ENCODE results near the gene CXCR5.

CXCR5 gene

DNA sequence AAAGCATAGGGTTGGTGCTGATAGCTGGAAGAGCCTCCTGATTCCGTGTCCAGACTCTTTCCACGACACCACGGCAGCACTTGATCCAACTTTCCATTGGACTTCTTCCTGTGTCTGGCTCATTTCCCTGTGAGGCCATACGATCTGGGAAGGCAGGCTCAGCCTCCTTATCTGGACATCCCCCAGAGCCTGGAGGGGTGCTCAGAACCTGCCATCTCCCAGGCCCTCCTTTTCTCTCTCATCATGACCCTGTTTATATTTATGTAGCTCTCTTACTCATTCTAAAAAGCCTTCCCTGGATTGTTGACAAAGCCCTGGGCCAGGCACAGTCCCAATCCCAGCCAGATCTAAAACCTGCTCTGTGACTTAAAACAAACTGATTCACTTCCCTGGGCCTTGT, 49.8 kb downstream of the CXCR5 start:
- Histone ChIP-seq H3K79me1 (replicated peaks; ENCODE audit: low read length, poor library complexity, severe bottlenecking) (peaks cover 4% of the 10 kb centered on the region), H3K23ac (ENCODE audit: low read length in 2 of 2) (no peak overlapping the region), H2BK120ac (ENCODE audit: low read depth, low read length) (no peak overlapping the region), H3K4me2 (ENCODE audit: low read length, poor library complexity, severe bottlenecking) (no peak overlapping the region), H4K8ac (ENCODE audit: low read length) (peak overlapping the region; percentile 51), H3K18ac (ENCODE audit: low read depth in 1 of 2, low read length in 2 of 2) (no peak overlapping the region), H3K4me1 (ENCODE audit: control insufficient read depth, insufficient read depth, low read depth, low read length) (peaks cover 12% of the 10 kb centered on the region), H3K4ac (ENCODE audit: low read depth in 1 of 2, low read length in 2 of 2) (no peak overlapping the region), H2AFZ (ENCODE audit: low read depth, low read length) (no peak overlapping the region), H2BK5ac (ENCODE audit: low read depth, low read length, poor library complexity, severe bottlenecking) (no peak overlapping the region), H3K27ac (ENCODE audit: low read length, poor library complexity, severe bottlenecking) (no peak overlapping the region), H3K14ac (ENCODE audit: low read length in 2 of 2) (no peak overlapping the region), H3K36me3 (ENCODE audit: control insufficient read depth in 1 of 2, insufficient read depth in 2 of 2, low read depth in 1 of 2, low read length in 2 of 2) (no peaks in the 10 kb centered on the region), H3K9ac (ENCODE audit: low read length) (no peak overlapping the region), H3K27me3 (ENCODE audit: control insufficient read depth in 1 of 2, insufficient read depth in 1 of 2, low read length in 2 of 2) (peaks cover 5 to 19% of the 10 kb centered on the region in 2 experiments), H2BK12ac (ENCODE audit: low read length in 2 of 2) (no peak overlapping the region), H3K9me3 (ENCODE audit: control insufficient read depth, low read length) (no peaks in the 10 kb centered on the region), H2BK15ac (ENCODE audit: low read depth, poor library complexity, severe bottlenecking) (no peak overlapping the region), H2AK5ac (ENCODE audit: low read length, severe bottlenecking) (no peak overlapping the region), H4K91ac (ENCODE audit: low read length) (no peak overlapping the region), H3K4me3 (ENCODE audit: insufficient read depth in 1 of 2, low read depth in 1 of 2, low read length in 2 of 2) (no peak overlapping the region)
- peak; percentile 13 for DNase-seq
- WGBS = 40% methylated on average over 4 of the region's 4 CpGs

DNA sequence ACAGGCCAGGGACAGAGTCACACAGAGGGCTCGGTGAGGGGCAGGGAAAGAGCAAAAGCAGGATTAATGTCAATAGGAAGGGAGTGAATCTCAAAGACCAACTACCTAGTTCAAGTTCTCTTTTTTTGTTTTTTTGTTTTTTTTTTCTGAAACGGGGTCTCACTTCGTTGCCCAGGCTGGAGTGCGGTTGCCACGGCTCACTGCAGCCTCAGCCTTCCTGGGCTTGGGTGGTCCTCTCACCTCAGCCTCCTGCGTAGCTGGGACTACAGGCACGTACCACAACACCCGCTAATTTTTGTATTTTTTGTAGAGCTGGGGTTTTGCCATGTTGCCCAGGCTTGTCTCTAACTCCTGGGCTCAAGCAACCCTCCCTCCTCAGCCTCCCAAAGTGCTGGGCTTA, 51.7 kb downstream of the CXCR5 start:
- H3K4ac ChIP-seq (ENCODE audit: low read depth in 1 of 2, low read length in 2 of 2) = no peak overlapping the region
- no peak overlapping the region for H2BK5ac ChIP-seq (ENCODE audit: low read depth, low read length, poor library complexity, severe bottlenecking)
- WGBS = 95% methylated on average over 8 of the region's 8 CpGs
- no peak overlapping the region for H2BK120ac ChIP-seq (ENCODE audit: low read depth, low read length)
- no peak overlapping the region for H4K91ac ChIP-seq (ENCODE audit: low read length)
- peaks cover 15% of the 10 kb centered on the region for H3K4me1 ChIP-seq (ENCODE audit: control insufficient read depth, insufficient read depth, low read depth, low read length)
- no peak overlapping the region for H3K14ac ChIP-seq (ENCODE audit: low read length in 2 of 2)
- peaks cover 5 to 34% of the 10 kb centered on the region in 2 experiments for H3K27me3 ChIP-seq (ENCODE audit: control insufficient read depth in 1 of 2, insufficient read depth in 1 of 2, low read length in 2 of 2)
- H3K4me3 ChIP-seq (ENCODE audit: insufficient read depth in 1 of 2, low read depth in 1 of 2, low read length in 2 of 2) = no peak overlapping the region
- no peak overlapping the region for H3K23ac ChIP-seq (ENCODE audit: low read length in 2 of 2)
- DNase-seq = no peak
- peaks cover 2% of the 10 kb centered on the region for H3K79me1 ChIP-seq (replicated peaks; ENCODE audit: low read length, poor library complexity, severe bottlenecking)
- no peak overlapping the region for H2AK5ac ChIP-seq (ENCODE audit: low read length, severe bottlenecking)
- no peaks in the 10 kb centered on the region for H3K36me3 ChIP-seq (ENCODE audit: control insufficient read depth in 1 of 2, insufficient read depth in 2 of 2, low read depth in 1 of 2, low read length in 2 of 2)
- no peak overlapping the region for H2BK15ac ChIP-seq (ENCODE audit: low read depth, poor library complexity, severe bottlenecking)
- H2AFZ ChIP-seq (ENCODE audit: low read depth, low read length) = no peak overlapping the region
- H3K9me3 ChIP-seq (ENCODE audit: control insufficient read depth, low read length) = no peaks in the 10 kb centered on the region
- no peak overlapping the region for H4K8ac ChIP-seq (ENCODE audit: low read length)
- H3K4me2 ChIP-seq (ENCODE audit: low read length, poor library complexity, severe bottlenecking) = no peak overlapping the region
- no peak overlapping the region for H2BK12ac ChIP-seq (ENCODE audit: low read length in 2 of 2)
- H3K18ac ChIP-seq (ENCODE audit: low read depth in 1 of 2, low read length in 2 of 2) = no peak overlapping the region
- no peak overlapping the region for H3K27ac ChIP-seq (ENCODE audit: low read length, poor library complexity, severe bottlenecking)
- H3K9ac ChIP-seq (ENCODE audit: low read length) = no peak overlapping the region

DNA sequence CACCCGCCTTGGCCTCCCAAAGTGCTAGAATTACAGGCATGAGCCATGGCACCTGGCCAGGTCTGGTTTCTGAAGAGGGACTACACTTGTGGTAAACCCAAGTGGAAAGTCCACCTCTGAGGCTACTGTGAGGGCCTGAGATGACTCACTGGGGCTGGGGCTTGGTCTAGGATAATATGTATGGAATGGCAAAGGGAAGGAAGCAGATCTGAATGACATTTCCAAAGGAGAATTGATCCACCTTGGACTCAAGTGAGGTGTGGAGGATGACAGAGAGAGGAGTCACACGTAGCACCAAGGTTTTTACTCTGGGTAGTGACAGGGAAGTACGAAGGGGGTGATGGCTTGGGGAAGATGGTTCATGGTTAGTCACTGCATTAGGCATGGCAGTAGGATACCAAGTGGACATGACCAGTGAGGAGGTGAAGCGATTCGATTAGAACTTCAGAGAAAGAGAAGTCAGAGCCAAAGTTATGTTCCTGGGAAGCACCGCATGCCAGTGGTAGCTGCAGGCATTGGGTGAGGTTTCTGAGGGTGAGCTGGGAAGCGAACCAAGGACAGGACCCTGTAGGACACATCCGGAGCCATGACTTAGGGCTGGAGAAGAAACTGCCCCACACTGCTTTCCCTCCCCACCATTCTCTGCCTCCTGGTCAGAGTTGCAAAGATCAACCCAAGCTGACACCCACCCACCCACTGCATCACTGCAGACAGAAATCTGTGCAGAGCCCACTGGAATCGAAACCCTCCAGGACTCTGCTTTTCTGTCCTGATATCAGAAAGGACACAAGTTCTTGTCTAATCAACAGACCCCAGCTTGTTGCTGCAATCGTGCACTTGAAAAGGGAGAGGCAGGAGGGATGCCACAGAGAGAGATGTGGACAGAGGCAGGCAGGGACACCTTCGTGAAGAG, 55.1 kb downstream of the CXCR5 start:
- Histone ChIP-seq H2BK5ac (ENCODE audit: low read depth, low read length, poor library complexity, severe bottlenecking) (no peak overlapping the region), H3K27ac (ENCODE audit: low read length, poor library complexity, severe bottlenecking) (peak overlapping the region; percentile 7), H2BK120ac (ENCODE audit: low read depth, low read length) (no peak overlapping the region), H2BK15ac (ENCODE audit: low read depth, poor library complexity, severe bottlenecking) (no peak overlapping the region), H2AFZ (ENCODE audit: low read depth, low read length) (no peak overlapping the region), H4K91ac (ENCODE audit: low read length) (no peak overlapping the region), H3K14ac (ENCODE audit: low read length in 2 of 2) (no peak overlapping the region), H2BK12ac (ENCODE audit: low read length in 2 of 2) (peak overlapping the region in 1 of 2 experiments; percentile 4), H3K9me3 (ENCODE audit: control insufficient read depth, low read length) (no peaks in the 10 kb centered on the region), H4K8ac (ENCODE audit: low read length) (no peak overlapping the region), H3K18ac (ENCODE audit: low read depth in 1 of 2, low read length in 2 of 2) (no peak overlapping the region), H3K36me3 (ENCODE audit: control insufficient read depth in 1 of 2, insufficient read depth in 2 of 2, low read depth in 1 of 2, low read length in 2 of 2) (no peaks in the 10 kb centered on the region), H3K79me1 (replicated peaks; ENCODE audit: low read length, poor library complexity, severe bottlenecking) (no peaks in the 10 kb centered on the region), H3K23ac (ENCODE audit: low read length in 2 of 2) (peak overlapping the region in 1 of 2 experiments; percentile 53), H3K4me2 (ENCODE audit: low read length, poor library complexity, severe bottlenecking) (no peak overlapping the region), H2AK5ac (ENCODE audit: low read length, severe bottlenecking) (no peak overlapping the region), H3K27me3 (ENCODE audit: control insufficient read depth in 1 of 2, insufficient read depth in 1 of 2, low read length in 2 of 2) (peaks cover 0 to 46% of the 10 kb centered on the region in 2 experiments), H3K4ac (ENCODE audit: low read depth in 1 of 2, low read length in 2 of 2) (no peak overlapping the region), H3K4me3 (ENCODE audit: insufficient read depth in 1 of 2, low read depth in 1 of 2, low read length in 2 of 2) (no peak overlapping the region), H3K9ac (ENCODE audit: low read length) (no peak overlapping the region), H3K4me1 (ENCODE audit: control insufficient read depth, insufficient read depth, low read depth, low read length) (peaks cover 15% of the 10 kb centered on the region)
- peak; percentile 72 for DNase-seq
- 86% methylated on average over 10 of the region's 11 CpGs for WGBS

DNA sequence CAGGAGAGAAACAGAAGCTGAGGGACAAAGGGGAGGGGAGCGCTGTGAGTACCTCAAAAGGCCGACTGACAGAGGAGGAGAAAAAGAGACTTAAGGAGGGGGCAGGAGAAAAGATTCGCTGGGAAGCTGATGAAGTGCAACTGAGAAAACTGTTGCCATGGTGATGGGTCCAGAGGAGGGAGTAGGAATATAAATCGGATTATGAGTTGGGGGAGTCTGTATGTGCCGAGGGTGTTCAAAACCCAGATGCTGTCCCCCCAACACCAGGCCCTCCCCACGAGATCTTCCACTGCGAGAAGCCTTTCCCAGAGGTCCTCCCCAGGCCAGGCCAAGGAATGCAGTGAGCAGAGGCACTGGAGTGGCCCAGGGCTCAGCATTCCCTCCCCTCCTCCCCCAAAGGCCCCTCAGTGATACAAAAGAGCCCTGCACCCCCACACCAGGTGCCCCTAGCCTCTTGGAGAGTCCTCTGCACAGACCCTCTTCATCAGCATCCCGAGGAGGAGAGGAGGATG, 55.8 kb downstream of the CXCR5 start:
- H3K36me3 ChIP-seq (ENCODE audit: control insufficient read depth in 1 of 2, insufficient read depth in 2 of 2, low read depth in 1 of 2, low read length in 2 of 2) = no peaks in the 10 kb centered on the region
- no peak overlapping the region for H3K4me3 ChIP-seq (ENCODE audit: insufficient read depth in 1 of 2, low read depth in 1 of 2, low read length in 2 of 2)
- no peak overlapping the region for H2AFZ ChIP-seq (ENCODE audit: low read depth, low read length)
- H2BK5ac ChIP-seq (ENCODE audit: low read depth, low read length, poor library complexity, severe bottlenecking) = no peak overlapping the region
- no peak overlapping the region for H2AK5ac ChIP-seq (ENCODE audit: low read length, severe bottlenecking)
- H3K9me3 ChIP-seq (ENCODE audit: control insufficient read depth, low read length) = no peaks in the 10 kb centered on the region
- H3K18ac ChIP-seq (ENCODE audit: low read depth in 1 of 2, low read length in 2 of 2) = peak overlapping the region in 1 of 2 experiments; percentile 98
- no peak overlapping the region for H2BK15ac ChIP-seq (ENCODE audit: low read depth, poor library complexity, severe bottlenecking)
- peaks cover 0 to 46% of the 10 kb centered on the region in 2 experiments for H3K27me3 ChIP-seq (ENCODE audit: control insufficient read depth in 1 of 2, insufficient read depth in 1 of 2, low read length in 2 of 2)
- H3K27ac ChIP-seq (ENCODE audit: low read length, poor library complexity, severe bottlenecking) = no peak overlapping the region
- peak overlapping the region in 1 of 2 experiments; percentile 91 for H3K4ac ChIP-seq (ENCODE audit: low read depth in 1 of 2, low read length in 2 of 2)
- H3K9ac ChIP-seq (ENCODE audit: low read length) = no peak overlapping the region
- H4K91ac ChIP-seq (ENCODE audit: low read length) = no peak overlapping the region
- no peaks in the 10 kb centered on the region for H3K79me1 ChIP-seq (replicated peaks; ENCODE audit: low read length, poor library complexity, severe bottlenecking)
- no peak overlapping the region for H3K23ac ChIP-seq (ENCODE audit: low read length in 2 of 2)
- 76% methylated on average over 6 of the region's 8 CpGs for WGBS
- no peak overlapping the region for H3K4me2 ChIP-seq (ENCODE audit: low read length, poor library complexity, severe bottlenecking)
- peak overlapping the region in 1 of 2 experiments; percentile 99 for H2BK12ac ChIP-seq (ENCODE audit: low read length in 2 of 2)
- peak overlapping the region; percentile 99 for H4K8ac ChIP-seq (ENCODE audit: low read length)
- H3K4me1 ChIP-seq (ENCODE audit: control insufficient read depth, insufficient read depth, low read depth, low read length) = peaks cover 15% of the 10 kb centered on the region
- no peak for DNase-seq
- no peak overlapping the region for H2BK120ac ChIP-seq (ENCODE audit: low read depth, low read length)
- H3K14ac ChIP-seq (ENCODE audit: low read length in 2 of 2) = no peak overlapping the region

All from mesenchymal stem cell (in vitro differentiated cells and primary cell).